GM12878 (cell line): Measurements from ENCODE around the gene MBNL1. TPM values are rescaled to one million over a fixed set of nuclear protein-coding genes. Genes with fewer than 3 reads are reported as not detected.

Source experiments
- ATAC-seq: fragments of 200-7000 bp; cut with Tn5 transposase; 3 replicates; pipeline ENCODE4 v1.9.1; 2020; ENCODE audit warnings: mild to moderate bottlenecking, moderate library complexity
- BruUV-seq: library from RNA; stranded (reverse); fragments of 400-500 nt; replicated peaks from 2 replicates; lab custom pipeline; 2021; lab: Mats Ljungman, UMichigan
- CTCF ChIA-PET: fragments of 300-600 bp; sonication (Branson Sonifier 250); formaldehyde crosslinking; extraction: SDS; loops from one replicate; lab custom pipeline; 2021; ENCODE audit warnings: inconsistent platforms; lab: Yijun Ruan, JAX
- POLR2A ChIA-PET: fragments of 350-600 bp; formaldehyde crosslinking; extraction: SDS; loops from one replicate; lab custom pipeline; 2021; ENCODE audit warnings: inconsistent platforms; lab: Charles Lee
- RAD21 ChIA-PET: fragments of 300-600 bp; sonication (Branson Sonifier 250); formaldehyde crosslinking; loops from one replicate; lab custom pipeline; 2023; ENCODE audit warnings: antibody characterized with exemption; ENCODE audit not compliant: unreplicated experiment; lab: Charles Lee
- SMC1A ChIA-PET: fragments of 300-600 bp; sonication (Branson Sonifier 250); formaldehyde crosslinking; loops from one replicate; lab custom pipeline; 2023; ENCODE audit not compliant: unreplicated experiment, uncharacterized antibody; lab: Charles Lee
- DNase-seq: peaks from one replicate; pipeline ENCODE4 v3.0.0-alpha.2; 2011; ENCODE audit warnings: low read depth, low spot score
- FAIRE-seq: peaks from 3 replicates; lab custom pipeline; 2011; peaks lifted over from hg19 to GRCh38; lab: Jason Lieb, UNC
- H2AFZ ChIP-seq: 2 replicates; pipeline ENCODE4 v1.6.0; 2011; ENCODE audit warnings: low read depth, low read length, control low read depth; ENCODE audit not compliant: control insufficient read depth
- H3K27ac ChIP-seq: 2 replicates; pipeline ENCODE4 v1.5.1; 2011; ENCODE audit warnings: control low read depth; ENCODE audit not compliant: control insufficient read depth, insufficient read depth
- H3K27me3 ChIP-seq, 2 experiments: replicated peaks in 1 of 2; 2 replicates each; pipeline versions ENCODE4 v1.6.0 to v1.6.1; 2011; ENCODE audit warnings: low read length in 1 of 2; ENCODE audit not compliant: control insufficient read depth in 2 of 2, insufficient read depth in 2 of 2
- H3K36me3 ChIP-seq, 2 experiments: 2 replicates each; pipeline ENCODE4 v1.5.1; 2011; ENCODE audit warnings: low read length in 1 of 2; ENCODE audit not compliant: control insufficient read depth in 2 of 2, insufficient read depth in 2 of 2
- H3K4me1 ChIP-seq: 2 replicates; pipeline ENCODE4 v1.6.1; 2011; ENCODE audit warnings: mild to moderate bottlenecking, low read length, moderate library complexity, mixed read lengths; ENCODE audit not compliant: control insufficient read depth, insufficient read depth
- H3K4me2 ChIP-seq: 2 replicates; pipeline ENCODE4 v1.6.0; 2011; ENCODE audit warnings: control low read depth; ENCODE audit not compliant: control insufficient read depth, insufficient read depth
- H3K4me3 ChIP-seq: fragments of 200-600 bp; sonication (generic); 2 replicates; pipeline ENCODE4 v1.5.1; 2016
- H3K79me2 ChIP-seq: 2 replicates; pipeline ENCODE4 v1.6.0; 2011; ENCODE audit warnings: low read length; ENCODE audit not compliant: control insufficient read depth, insufficient read depth
- H3K9ac ChIP-seq: 2 replicates; pipeline ENCODE4 v1.8.0; 2011; ENCODE audit warnings: low read length, control low read depth, mixed read lengths; ENCODE audit not compliant: control insufficient read depth, insufficient read depth
- H3K9me3 ChIP-seq: replicated peaks from 3 replicates; pipeline ENCODE4 v1.5.1; 2011; ENCODE audit warnings: mild to moderate bottlenecking, low read length; ENCODE audit not compliant: control insufficient read depth, insufficient read depth
- H4K20me1 ChIP-seq: 2 replicates; pipeline ENCODE4 v1.6.0; 2011; ENCODE audit not compliant: control insufficient read depth, insufficient read depth
- BCL11A ChIP-seq: IDR thresholded peaks from 2 replicates; pipeline ENCODE4 v1.6.1; 2011; ENCODE audit warnings: low read depth, low read length
- EP300 ChIP-seq, 2 experiments: fragments of 150-350 bp in 1 of 2; IDR thresholded peaks; 2 replicates each; pipeline ENCODE4 v1.6.1; 2011 to 2012; ENCODE audit warnings: low read depth in 2 of 2, low read length in 2 of 2, borderline replicate concordance in 1 of 2, improper control_type of control experiment in 1 of 2, inconsistent platforms in 1 of 2; ENCODE audit not compliant: control insufficient read depth in 1 of 2
- ETV6 ChIP-seq, 2 experiments: fragments of 450-650 bp in 1 of 2; IDR thresholded peaks in 1 of 2; conservative IDR thresholded peaks in 1 of 2; 2 replicates each; pipeline ENCODE4 v1.6.1; 2014; ENCODE audit warnings: antibody characterized with exemption in 1 of 2, borderline replicate concordance in 1 of 2, low read depth in 1 of 2, mild to moderate bottlenecking in 1 of 2, moderate library complexity in 1 of 2
- EZH2 ChIP-seq: IDR thresholded peaks from 2 replicates; pipeline ENCODE4 v1.6.1; 2012; ENCODE audit warnings: low read depth, mild to moderate bottlenecking, control low read depth, inconsistent platforms, low read length, borderline replicate concordance; ENCODE audit not compliant: control insufficient read depth
- FOXK2 ChIP-seq: fragments of 450-650 bp; IDR thresholded peaks from 2 replicates; pipeline ENCODE4 v1.6.1; 2017; ENCODE audit warnings: mild to moderate bottlenecking, moderate library complexity
- PML ChIP-seq: IDR thresholded peaks from 2 replicates; pipeline ENCODE4 v1.6.1; 2012; ENCODE audit warnings: low read length, inconsistent platforms
- POLR2AphosphoS2 ChIP-seq: IDR thresholded peaks from 2 replicates; pipeline ENCODE4 v1.6.1; 2011; ENCODE audit warnings: low read depth, mild to moderate bottlenecking, low read length, improper control_type of control experiment, moderate library complexity
- POLR2AphosphoS5 ChIP-seq: IDR thresholded peaks from 2 replicates; pipeline ENCODE4 v1.6.1; 2011; ENCODE audit warnings: mild to moderate bottlenecking, low read length, inconsistent platforms
- RUNX3 ChIP-seq: IDR thresholded peaks from 2 replicates; pipeline ENCODE4 v1.6.1; 2012; ENCODE audit warnings: low read length, inconsistent platforms
- SMAD5 ChIP-seq: IDR thresholded peaks from 2 replicates; pipeline ENCODE4 v1.6.1; 2016; ENCODE audit warnings: antibody characterized with exemption, low read depth
- SPI1 ChIP-seq: IDR thresholded peaks from 2 replicates; pipeline ENCODE4 v1.6.1; 2011; ENCODE audit warnings: low read depth, mild to moderate bottlenecking, low read length, moderate library complexity, borderline replicate concordance; ENCODE audit not compliant: insufficient read depth
- whole genome bisulfite sequencing: methylation state at CpG from one replicate; pipeline ENCODE4 v1.1.6; 2016; ENCODE audit warnings: low lambda C conversion rate; ENCODE audit not compliant: insufficient replicate concordance, insufficient coverage; ENCODE audit errors: missing lambda C conversion rate; 5-methylcytosine and 5-hydroxymethylcytosine counted together
- in situ Hi-C: fragments of 300-500 bp; cut with MboI; formaldehyde crosslinking; loops from 9 replicates; pipeline ENCODE4 v1.14.3; 2018; ENCODE audit warnings: mixed read lengths
- intact Hi-C: fragments of 100-400 bp; cut with micrococcal nuclease; formaldehyde crosslinking; loops from one replicate; pipeline ENCODE4 v1.14.2; 2022; ENCODE audit not compliant: unreplicated experiment
- polyA plus RNA-seq, 11 experiments: library from polyadenylated mRNA; depleted of rRNA in 4 of 11; unstranded in 6 of 11; stranded (reverse) in 5 of 11; fragments of >200 nt; fragmentation: Nextera tagmentation in 4 of 11; fragmentation: Illumina TruSeq in 1 of 11; extraction: Ambion mirVana in 4 of 11; extraction: Trizol in 1 of 11; gene quantifications; 1 replicate in 1 of 11; 2 replicates in 10 of 11; pipeline versions ENCODE4 v1.2.1 to v1.2.3, GENCODE V29; 2011 to 2016; ENCODE audit warnings: inconsistent platforms in 2 of 11, missing spikeins in 2 of 11, low read depth in 1 of 11
- total RNA-seq, 4 experiments: library from RNA; depleted of rRNA in 3 of 4; stranded (reverse); fragments of >200 nt in 3 of 4; fragmentation: Illumina TruSeq in 1 of 4; extraction: Trizol in 1 of 4; gene quantifications; 2 replicates each; pipeline versions ENCODE4 v1.2.1 to v1.2.3, GENCODE V29; 2013 to 2021
- TF ChIP-seq, protein P1 (sequence below): fragments of 450-650 bp; IDR thresholded peaks from 2 replicates; pipeline ENCODE4 v1.6.1; 2017; ENCODE audit warnings: mild to moderate bottlenecking
- TF ChIP-seq, protein P2 (sequence below): fragments of 450-650 bp; formaldehyde crosslinking; IDR thresholded peaks from 2 replicates; pipeline ENCODE4 v1.5.0; 2022; ENCODE audit warnings: mild to moderate bottlenecking, missing genetic modification characterization

Gene MBNL1
- total and polyA plus RNA-seq, 10 of the 15 experiments (the other 5 are each of a cell fraction or from before 2014, with no cell fraction given), result 59.6 to 337 (median 143) TPM

DNA sequence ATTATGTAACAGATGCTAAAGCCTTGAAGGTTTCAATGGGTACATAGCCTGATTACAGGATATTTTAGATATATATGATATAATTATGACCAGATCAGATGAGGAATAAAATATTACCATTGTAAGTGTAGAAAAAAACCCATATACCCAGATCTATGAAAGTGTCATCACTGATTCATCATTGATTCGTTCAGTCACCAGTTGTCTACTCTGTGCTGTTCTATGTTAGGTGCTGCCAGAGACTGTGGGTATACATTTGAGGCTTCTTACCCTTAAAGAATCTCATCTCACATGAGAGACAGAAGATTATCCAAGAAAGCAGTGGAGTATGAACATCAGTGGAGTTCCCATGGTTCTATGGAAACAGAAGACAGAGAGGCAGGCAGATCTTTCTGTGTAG lies 92.2 kb downstream of the MBNL1 start:
- SMC1A ChIA-PET, result interaction anchor here (1.5 to 2.0 kb wide), 6 partner anchors 9 to 88 kb away, joined by 3 to 9 read pairs (median 5); no protein-coding TSS in a partner anchor
- CTCF ChIA-PET, result interaction anchor here (1.0 kb wide), 1 partner anchor 10 kb away, joined by 3 read pairs; no protein-coding TSS in a partner anchor
- POLR2A ChIA-PET, result interaction anchor here (0.5 to 1.7 kb wide), 3 partner anchors 10 to 58 kb away, joined by 3 to 5 read pairs (median 3); no protein-coding TSS in a partner anchor
- Histone ChIP-seq H4K20me1 (no peaks in the 10 kb centered on the region), H3K4me1 (peaks cover 6% of the 10 kb centered on the region; the same call in 1 of the 2 replicates), H3K9ac (no peak overlapping the region), H2AFZ (no peak overlapping the region), H3K27me3 (no peaks in the 10 kb centered on the region), H3K27ac (no peak overlapping the region), H3K4me3 (no peak overlapping the region), H3K36me3 (peaks cover 0 to 4% of the 10 kb centered on the region in 2 experiments; a peak in 1 of 4 replicates), H3K4me2 (no peak overlapping the region), H3K79me2 (peaks cover 66% of the 10 kb centered on the region), H3K9me3 (peaks cover 5% of the 10 kb centered on the region; the same call in 1 of the 3 replicates)
- RAD21 ChIA-PET, result interaction anchor here (1.9 kb wide), 1 partner anchor 13 kb away, joined by 9 read pairs; no protein-coding TSS in a partner anchor
- FAIRE-seq, result no peak
- no peak for DNase-seq
- TF ChIP-seq SPI1 (no peak), PML (no peak), FOXK2 (no peak), EZH2 (no peak), ETV6 (conservative IDR thresholded peaks at IDR 0.05 in 1 of 2, IDR thresholded peaks at IDR 0.05 in 1 of 2; ENCODE audit: borderline replicate concordance in 1 of 2, low read depth in 1 of 2) (no peak), SMAD5 (no peak), POLR2AphosphoS2 (no peak), POLR2AphosphoS5 (no peak), BCL11A (no peak), RUNX3 (no peak), EP300 (IDR thresholded peaks at IDR 0.05; ENCODE audit: borderline replicate concordance in 1 of 2, control insufficient read depth in 1 of 2, low read depth in 2 of 2, low read length in 2 of 2) (no peak)
- TF ChIP-seq, protein P1, sequence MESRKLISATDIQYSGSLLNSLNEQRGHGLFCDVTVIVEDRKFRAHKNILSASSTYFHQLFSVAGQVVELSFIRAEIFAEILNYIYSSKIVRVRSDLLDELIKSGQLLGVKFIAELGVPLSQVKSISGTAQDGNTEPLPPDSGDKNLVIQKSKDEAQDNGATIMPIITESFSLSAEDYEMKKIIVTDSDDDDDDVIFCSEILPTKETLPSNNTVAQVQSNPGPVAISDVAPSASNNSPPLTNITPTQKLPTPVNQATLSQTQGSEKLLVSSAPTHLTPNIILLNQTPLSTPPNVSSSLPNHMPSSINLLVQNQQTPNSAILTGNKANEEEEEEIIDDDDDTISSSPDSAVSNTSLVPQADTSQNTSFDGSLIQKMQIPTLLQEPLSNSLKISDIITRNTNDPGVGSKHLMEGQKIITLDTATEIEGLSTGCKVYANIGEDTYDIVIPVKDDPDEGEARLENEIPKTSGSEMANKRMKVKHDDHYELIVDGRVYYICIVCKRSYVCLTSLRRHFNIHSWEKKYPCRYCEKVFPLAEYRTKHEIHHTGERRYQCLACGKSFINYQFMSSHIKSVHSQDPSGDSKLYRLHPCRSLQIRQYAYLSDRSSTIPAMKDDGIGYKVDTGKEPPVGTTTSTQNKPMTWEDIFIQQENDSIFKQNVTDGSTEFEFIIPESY, result no peak
- TF ChIP-seq, protein P2, sequence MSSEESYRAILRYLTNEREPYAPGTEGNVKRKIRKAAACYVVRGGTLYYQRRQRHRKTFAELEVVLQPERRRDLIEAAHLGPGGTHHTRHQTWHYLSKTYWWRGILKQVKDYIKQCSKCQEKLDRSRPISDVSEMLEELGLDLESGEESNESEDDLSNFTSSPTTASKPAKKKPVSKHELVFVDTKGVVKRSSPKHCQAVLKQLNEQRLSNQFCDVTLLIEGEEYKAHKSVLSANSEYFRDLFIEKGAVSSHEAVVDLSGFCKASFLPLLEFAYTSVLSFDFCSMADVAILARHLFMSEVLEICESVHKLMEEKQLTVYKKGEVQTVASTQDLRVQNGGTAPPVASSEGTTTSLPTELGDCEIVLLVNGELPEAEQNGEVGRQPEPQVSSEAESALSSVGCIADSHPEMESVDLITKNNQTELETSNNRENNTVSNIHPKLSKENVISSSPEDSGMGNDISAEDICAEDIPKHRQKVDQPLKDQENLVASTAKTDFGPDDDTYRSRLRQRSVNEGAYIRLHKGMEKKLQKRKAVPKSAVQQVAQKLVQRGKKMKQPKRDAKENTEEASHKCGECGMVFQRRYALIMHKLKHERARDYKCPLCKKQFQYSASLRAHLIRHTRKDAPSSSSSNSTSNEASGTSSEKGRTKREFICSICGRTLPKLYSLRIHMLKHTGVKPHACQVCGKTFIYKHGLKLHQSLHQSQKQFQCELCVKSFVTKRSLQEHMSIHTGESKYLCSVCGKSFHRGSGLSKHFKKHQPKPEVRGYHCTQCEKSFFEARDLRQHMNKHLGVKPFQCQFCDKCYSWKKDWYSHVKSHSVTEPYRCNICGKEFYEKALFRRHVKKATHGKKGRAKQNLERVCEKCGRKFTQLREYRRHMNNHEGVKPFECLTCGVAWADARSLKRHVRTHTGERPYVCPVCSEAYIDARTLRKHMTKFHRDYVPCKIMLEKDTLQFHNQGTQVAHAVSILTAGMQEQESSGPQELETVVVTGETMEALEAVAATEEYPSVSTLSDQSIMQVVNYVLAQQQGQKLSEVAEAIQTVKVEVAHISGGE, result no peak
- intact Hi-C loops (no loop called here), in situ Hi-C loops (no loop called here)
- no peak for ATAC-seq
- 39% methylated on average over 1 of the region's 1 CpG for WGBS
- no TSS peak for BruUV-seq
